Stimulated activated CD4-positive, alpha-beta T cell treated with anti-CD3 and anti-CD28 coated beads, Interleukin-1b, Interleukin-23, amount 100 ng/mL, for 48 hours (primary cell): Measurements from ENCODE around the gene TBC1D9B.
"Not testable (repeated sequence)": the region's sequence is repeated elsewhere in the genome, so short reads cannot be mapped to it uniquely, and the experiment has no call there.

ENCODE experiments used
- DNase-seq: peaks from one replicate; pipeline ENCODE4 v3.0.0-alpha.2; 2020

The TBC1D9B gene

GRCh38 chr5:179836225-179837019 is 71.3 kb downstream of the TBC1D9B start:
- peak; percentile 59 for DNase-seq

- DNase-seq, result not testable (repeated sequence)
These were observed 72.8 kb downstream of the TBC1D9B start for GRCh38 chr5:179834871-179835270.

- DNase-seq, result no peak
These were observed 73.6 kb downstream of the TBC1D9B start for GRCh38 chr5:179834120-179834519.

GRCh38 chr5:179833709-179834070 is 74.0 kb downstream of the TBC1D9B start:
- no peak for DNase-seq

GRCh38 chr5:179833056-179833708 is 74.5 kb downstream of the TBC1D9B start:
- no peak for DNase-seq

- no peak for DNase-seq
These were observed 75.5 kb downstream of the TBC1D9B start for GRCh38 chr5:179832039-179832745.

- no peak for DNase-seq
These were observed 76.8 kb downstream of the TBC1D9B start for GRCh38 chr5:179830818-179831468.

GRCh38 chr5:179829732-179830435 is 77.8 kb downstream of the TBC1D9B start:
- no peak for DNase-seq

- DNase-seq, result no peak
These were observed 78.8 kb downstream of the TBC1D9B start for GRCh38 chr5:179828756-179829421.

GRCh38 chr5:179827680-179828079 is 80.0 kb downstream of the TBC1D9B start:
- DNase-seq, result peak; percentile 74

GRCh38 chr5:179825655-179826182 is 82.0 kb downstream of the TBC1D9B start:
- DNase-seq, result no peak

- no peak for DNase-seq
These were observed 83.0 kb downstream of the TBC1D9B start for GRCh38 chr5:179824745-179825112.

- DNase-seq, result no peak
These were observed 83.6 kb downstream of the TBC1D9B start for GRCh38 chr5:179823937-179824744.

- no peak for DNase-seq
These were observed 85.2 kb downstream of the TBC1D9B start for GRCh38 chr5:179822444-179822990.

GRCh38 chr5:179822059-179822432 is 85.7 kb downstream of the TBC1D9B start:
- DNase-seq, result no peak

GRCh38 chr5:179821298-179822058 is 86.2 kb downstream of the TBC1D9B start:
- DNase-seq, result peak; percentile 83

GRCh38 chr5:179820483-179821297 is 87.0 kb downstream of the TBC1D9B start, which contains the start of gene SQSTM1:
Gene SQSTM1 (plus strand): TSS chr5:179820905. CDS start chr5:179820937, 32 bp downstream.
- peak; percentile 72 for DNase-seq

- DNase-seq, result no peak
These were observed 87.6 kb downstream of the TBC1D9B start for GRCh38 chr5:179820127-179820482.
